ENCODE results near the gene KHDRBS1. TPM values are rescaled to one million over a fixed set of nuclear protein-coding genes. Genes with fewer than 3 reads are reported as not detected.
A peak's percentile ranks its signal among the peaks of the same experiment; 100 is the strongest.

Gene KHDRBS1, protein sequence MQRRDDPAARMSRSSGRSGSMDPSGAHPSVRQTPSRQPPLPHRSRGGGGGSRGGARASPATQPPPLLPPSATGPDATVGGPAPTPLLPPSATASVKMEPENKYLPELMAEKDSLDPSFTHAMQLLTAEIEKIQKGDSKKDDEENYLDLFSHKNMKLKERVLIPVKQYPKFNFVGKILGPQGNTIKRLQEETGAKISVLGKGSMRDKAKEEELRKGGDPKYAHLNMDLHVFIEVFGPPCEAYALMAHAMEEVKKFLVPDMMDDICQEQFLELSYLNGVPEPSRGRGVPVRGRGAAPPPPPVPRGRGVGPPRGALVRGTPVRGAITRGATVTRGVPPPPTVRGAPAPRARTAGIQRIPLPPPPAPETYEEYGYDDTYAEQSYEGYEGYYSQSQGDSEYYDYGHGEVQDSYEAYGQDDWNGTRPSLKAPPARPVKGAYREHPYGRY
- total RNA-seq (10 to 100 TPM; 83.9 to 84.7 TPM), polyA plus RNA-seq (ENCODE audit: insufficient read length in 2 of 2) (100 to 1,000 TPM; 153 to 188 TPM)
- long read RNA-seq, donor 1, transcript KHDRBS1-202 (9 exons, 2,757 nt), result major isoform, 46 of 73 reads
- long read RNA-seq, donor 1, partial matches to known transcripts, result 22 of 73 reads
- long read RNA-seq, donor 1, other reads (novel, unspliced or antisense), result 0 of 73 reads
- long read RNA-seq, donor 2, transcript KHDRBS1-202 (9 exons, 2,757 nt), result major isoform, 28 of 29 reads
- long read RNA-seq, donor 2, partial matches to known transcripts, result 0 of 29 reads
- long read RNA-seq, donor 2, other reads (novel, unspliced or antisense), result 0 of 29 reads
- long read RNA-seq, donor 3, transcript KHDRBS1-202 (9 exons, 2,757 nt), result major isoform, 48 of 56 reads
- long read RNA-seq, donor 3, partial matches to known transcripts, result 6 of 56 reads
- long read RNA-seq, donor 3, other reads (novel, unspliced or antisense), result 0 of 56 reads
- long read RNA-seq, donor 4, transcript KHDRBS1-203 (11 exons, 1,989 nt), result minor isoform, 6 of 73 reads
- long read RNA-seq, donor 4, transcript KHDRBS1-202 (9 exons, 2,757 nt), result major isoform, 58 of 73 reads
- long read RNA-seq, donor 4, partial matches to known transcripts, result 7 of 73 reads
- long read RNA-seq, donor 4, other reads (novel, unspliced or antisense), result 0 of 73 reads

DNA sequence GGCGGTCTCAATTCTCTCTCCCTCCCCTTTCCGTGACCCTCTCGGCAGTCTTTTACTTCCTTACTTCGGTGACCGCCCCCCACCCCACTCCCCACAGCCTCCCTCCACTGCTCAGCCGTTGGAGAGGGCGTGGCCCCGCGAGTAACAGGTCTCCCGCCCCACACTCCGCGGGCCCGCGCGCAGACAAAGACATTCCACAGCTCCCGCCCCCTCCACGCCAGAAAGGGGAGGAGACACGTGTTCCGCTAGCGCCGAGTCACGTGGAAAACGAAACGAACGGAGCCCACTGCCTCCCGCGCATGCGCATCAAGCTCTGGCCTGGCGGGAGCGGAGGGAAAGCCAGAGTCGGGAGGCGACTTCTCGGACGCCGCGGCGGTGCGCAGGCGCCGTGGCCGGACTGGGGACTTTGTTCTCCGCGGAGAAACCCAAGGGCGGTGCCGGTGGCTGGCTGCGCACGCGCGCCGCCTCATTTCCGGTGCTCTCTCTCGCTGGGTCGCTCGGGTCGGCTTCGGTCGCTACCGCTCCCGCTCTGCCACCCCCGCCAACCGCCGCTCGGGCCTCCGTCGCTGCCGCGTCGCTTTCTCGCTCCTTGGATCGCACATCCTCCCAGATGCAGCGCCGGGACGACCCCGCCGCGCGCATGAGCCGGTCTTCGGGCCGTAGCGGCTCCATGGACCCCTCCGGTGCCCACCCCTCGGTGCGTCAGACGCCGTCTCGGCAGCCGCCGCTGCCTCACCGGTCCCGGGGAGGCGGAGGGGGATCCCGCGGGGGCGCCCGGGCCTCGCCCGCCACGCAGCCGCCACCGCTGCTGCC lies at the start of gene KHDRBS1:
TSS of gene KHDRBS1 (plus strand) at position 483 of the 813 bp plus-strand sequence. CDS start at position 611, 128 bp downstream.
- Histone ChIP-seq H3K4me1 (ENCODE audit: control insufficient read depth, insufficient read depth, low read length) (peaks cover 7% of the 10 kb centered on the region), H3K27ac (ENCODE audit: low read depth, low read length) (peak within 1 kb of the TSS; percentile 97), H3K27me3 (ENCODE audit: control insufficient read depth, insufficient read depth, low read length) (no peaks in the 10 kb centered on the region), H3K36me3 (ENCODE audit: control insufficient read depth, insufficient read depth, low read length) (peaks cover 5% of the 10 kb centered on the region), H3K4me3 (ENCODE audit: low read depth, low read length) (peak within 1 kb of the TSS; percentile 86), H3K9me3 (ENCODE audit: control insufficient read depth, insufficient read depth, low read length) (no peaks in the 10 kb centered on the region)
- DNase-seq (ENCODE audit: low read depth in 4 of 6, low spot score in 6 of 6), result peak; percentile 96 to 100 (median 99)
- 0% methylated on average over 101 of the region's 101 CpGs for WGBS (ENCODE audit: insufficient coverage)

DNA sequence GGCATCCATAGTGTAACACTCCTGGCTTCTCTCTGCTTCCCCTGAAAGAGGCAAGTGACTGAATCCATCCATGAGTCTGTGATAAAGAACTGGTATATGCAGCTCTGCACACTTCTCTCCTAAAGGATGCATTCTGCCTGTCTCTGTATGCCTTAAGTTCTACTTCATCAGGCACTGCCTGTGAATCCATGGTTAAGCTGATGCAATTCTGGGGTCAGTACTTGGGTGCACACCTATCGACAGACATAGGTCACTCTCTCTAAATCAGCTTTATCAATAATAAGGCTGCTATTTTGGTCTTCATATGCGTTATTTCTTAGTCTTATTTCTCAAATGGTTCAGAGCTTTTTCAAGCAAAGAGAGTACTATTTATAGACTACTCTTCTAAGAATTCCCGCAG lies 42.8 kb upstream of the KHDRBS1 start:
- Histone ChIP-seq H3K27me3 (ENCODE audit: control insufficient read depth, insufficient read depth, low read length) (no peaks in the 10 kb centered on the region), H3K36me3 (ENCODE audit: control insufficient read depth, insufficient read depth, low read length) (no peaks in the 10 kb centered on the region), H3K27ac (ENCODE audit: low read depth, low read length) (no peak overlapping the region), H3K9me3 (ENCODE audit: control insufficient read depth, insufficient read depth, low read length) (no peaks in the 10 kb centered on the region), H3K4me3 (ENCODE audit: low read depth, low read length) (no peak overlapping the region), H3K4me1 (ENCODE audit: control insufficient read depth, insufficient read depth, low read length) (no peaks in the 10 kb centered on the region)
- WGBS (ENCODE audit: insufficient coverage), result no CpG with 5 or more reads among the region's 3 CpGs
- no peak for DNase-seq (ENCODE audit: low read depth in 4 of 6, low spot score in 6 of 6)

DNA sequence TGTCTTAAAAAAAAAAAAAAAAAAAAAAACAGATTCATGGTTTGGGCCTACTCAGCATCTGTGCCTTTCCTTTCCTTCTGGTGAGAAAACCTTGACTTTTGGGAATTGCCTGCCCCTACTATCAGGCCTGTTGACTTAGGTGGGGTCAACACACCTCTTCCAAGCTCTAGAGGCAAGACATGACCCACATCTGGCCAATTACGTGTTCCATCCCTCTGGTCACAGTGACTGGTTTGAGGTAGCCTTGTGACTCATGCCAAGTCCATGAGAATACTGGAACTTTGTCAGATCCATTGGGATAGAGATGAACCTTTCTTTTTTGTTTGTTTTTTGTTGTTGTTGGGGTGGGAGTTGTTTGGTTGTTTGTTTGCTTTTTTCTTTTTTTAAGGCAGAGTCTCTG lies 37.3 kb upstream of the KHDRBS1 start:
- Histone ChIP-seq H3K27ac (ENCODE audit: low read depth, low read length) (no peak overlapping the region), H3K4me3 (ENCODE audit: low read depth, low read length) (no peak overlapping the region), H3K27me3 (ENCODE audit: control insufficient read depth, insufficient read depth, low read length) (no peaks in the 10 kb centered on the region), H3K36me3 (ENCODE audit: control insufficient read depth, insufficient read depth, low read length) (no peaks in the 10 kb centered on the region), H3K9me3 (ENCODE audit: control insufficient read depth, insufficient read depth, low read length) (no peaks in the 10 kb centered on the region), H3K4me1 (ENCODE audit: control insufficient read depth, insufficient read depth, low read length) (peaks cover 7% of the 10 kb centered on the region)
- 100% methylated on average over 1 of the region's 1 CpG for WGBS (ENCODE audit: insufficient coverage)
- no peak for DNase-seq (ENCODE audit: low read depth in 4 of 6, low spot score in 6 of 6)

DNA sequence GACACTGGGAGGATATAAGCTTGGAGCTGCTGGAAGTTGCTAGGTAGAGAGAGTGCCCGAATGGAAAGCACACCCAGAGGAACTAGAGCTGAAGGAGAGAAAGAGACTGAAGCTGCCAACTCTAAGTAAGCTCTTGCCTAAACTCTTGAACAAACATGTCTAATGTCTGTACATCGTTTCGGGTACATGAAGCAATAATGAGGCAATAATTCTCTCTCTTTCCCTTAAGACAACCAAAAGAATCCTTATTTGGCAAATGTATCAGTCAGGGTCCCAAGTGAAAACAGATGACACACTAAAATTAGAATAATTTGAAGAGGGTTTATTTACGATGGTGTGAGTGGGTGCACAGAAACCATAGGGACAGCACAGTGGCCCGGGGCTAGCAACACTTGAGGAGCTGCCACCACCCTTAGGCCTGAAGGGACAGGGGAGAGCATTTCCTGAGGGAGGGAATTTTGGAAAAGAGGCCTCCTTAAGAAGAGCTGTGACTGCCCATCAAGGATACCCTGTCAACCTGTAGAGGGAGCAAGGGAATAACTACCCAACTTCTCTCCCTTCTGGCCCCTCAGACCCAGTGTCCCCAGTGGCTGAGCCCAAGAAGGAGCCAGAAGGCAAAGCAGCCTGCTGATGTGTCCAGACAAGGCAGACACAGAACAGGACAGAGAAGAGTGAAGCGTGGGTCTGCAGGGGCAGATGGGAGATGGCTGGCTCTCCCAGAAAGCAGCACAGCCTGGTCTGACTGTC lies 36.1 kb upstream of the KHDRBS1 start:
- peaks cover 7% of the 10 kb centered on the region for H3K4me1 ChIP-seq (ENCODE audit: control insufficient read depth, insufficient read depth, low read length)
- DNase-seq (ENCODE audit: low read depth in 4 of 6, low spot score in 6 of 6), result peak in 1 of 6 donors; percentile 4
- no peaks in the 10 kb centered on the region for H3K9me3 ChIP-seq (ENCODE audit: control insufficient read depth, insufficient read depth, low read length)
- WGBS (ENCODE audit: insufficient coverage), result 43% methylated on average over 3 of the region's 6 CpGs
- no peak overlapping the region for H3K4me3 ChIP-seq (ENCODE audit: low read depth, low read length)
- H3K27ac ChIP-seq (ENCODE audit: low read depth, low read length), result no peak overlapping the region
- H3K36me3 ChIP-seq (ENCODE audit: control insufficient read depth, insufficient read depth, low read length), result no peaks in the 10 kb centered on the region
- H3K27me3 ChIP-seq (ENCODE audit: control insufficient read depth, insufficient read depth, low read length), result no peaks in the 10 kb centered on the region

DNA sequence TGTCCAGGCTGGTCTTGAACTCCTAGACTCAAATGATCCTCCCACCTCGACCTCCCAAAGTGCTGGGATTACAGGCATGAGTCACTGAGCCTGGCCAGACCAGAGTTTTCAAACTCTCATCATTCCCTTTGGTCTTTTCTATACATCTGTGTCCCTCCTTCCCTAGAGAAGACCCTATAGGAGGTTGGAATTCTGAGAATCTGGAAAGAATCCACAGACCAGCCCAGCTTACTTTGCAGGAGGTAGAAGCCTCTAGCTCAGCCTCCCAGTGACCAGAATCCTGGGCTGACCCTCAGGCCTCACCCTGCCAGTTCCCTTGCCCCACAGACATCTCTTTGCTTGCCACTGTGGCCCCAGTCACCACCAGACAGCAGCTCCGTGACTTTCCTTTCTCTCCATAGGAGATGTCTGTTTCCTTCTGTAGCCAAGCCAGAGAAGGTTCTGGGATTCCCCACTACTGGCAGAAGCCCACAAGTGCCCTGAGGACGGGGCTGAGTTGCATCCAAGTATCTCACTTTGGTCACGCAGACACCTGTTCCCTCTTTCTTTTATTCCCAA lies 34.7 kb upstream of the KHDRBS1 start:
- Histone ChIP-seq H3K27ac (ENCODE audit: low read depth, low read length) (no peak overlapping the region), H3K4me3 (ENCODE audit: low read depth, low read length) (no peak overlapping the region), H3K36me3 (ENCODE audit: control insufficient read depth, insufficient read depth, low read length) (no peaks in the 10 kb centered on the region), H3K9me3 (ENCODE audit: control insufficient read depth, insufficient read depth, low read length) (no peaks in the 10 kb centered on the region), H3K4me1 (ENCODE audit: control insufficient read depth, insufficient read depth, low read length) (peaks cover 7% of the 10 kb centered on the region), H3K27me3 (ENCODE audit: control insufficient read depth, insufficient read depth, low read length) (no peaks in the 10 kb centered on the region)
- no peak for DNase-seq (ENCODE audit: low read depth in 4 of 6, low spot score in 6 of 6)
- WGBS (ENCODE audit: insufficient coverage), result 90% methylated on average over 4 of the region's 4 CpGs

DNA sequence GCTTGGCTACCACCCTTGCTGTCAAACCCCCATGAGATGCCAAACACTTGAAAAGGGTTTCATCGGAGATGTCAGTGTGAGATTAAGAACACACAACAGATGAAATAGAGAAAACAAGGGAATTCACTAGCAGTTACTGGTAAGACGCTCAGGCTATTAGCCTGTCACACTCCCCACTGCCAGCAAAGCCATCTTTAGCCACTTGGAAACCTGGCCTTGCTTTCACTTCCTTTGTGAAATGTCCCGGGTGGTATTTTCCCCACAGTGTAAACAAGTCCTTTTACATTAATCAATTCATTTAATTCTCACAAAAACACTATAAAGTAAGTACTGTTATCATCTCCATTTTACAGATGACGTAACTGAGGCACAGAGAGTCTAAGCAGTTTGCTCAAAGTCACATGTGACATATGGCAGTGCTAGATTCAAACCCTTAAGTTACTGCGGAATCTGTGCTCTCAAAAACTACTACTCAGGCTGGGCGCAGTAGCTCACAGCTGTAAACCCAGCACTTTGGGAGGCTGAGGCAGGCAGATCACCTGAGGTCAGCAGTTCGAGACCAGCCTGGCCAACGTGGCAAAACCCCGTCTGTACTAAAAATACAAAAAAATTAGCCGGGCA lies 32.7 kb upstream of the KHDRBS1 start:
- Histone ChIP-seq H3K9me3 (ENCODE audit: control insufficient read depth, insufficient read depth, low read length) (no peaks in the 10 kb centered on the region), H3K36me3 (ENCODE audit: control insufficient read depth, insufficient read depth, low read length) (no peaks in the 10 kb centered on the region)
- 80% methylated on average over 8 of the region's 10 CpGs for WGBS (ENCODE audit: insufficient coverage)

DNA sequence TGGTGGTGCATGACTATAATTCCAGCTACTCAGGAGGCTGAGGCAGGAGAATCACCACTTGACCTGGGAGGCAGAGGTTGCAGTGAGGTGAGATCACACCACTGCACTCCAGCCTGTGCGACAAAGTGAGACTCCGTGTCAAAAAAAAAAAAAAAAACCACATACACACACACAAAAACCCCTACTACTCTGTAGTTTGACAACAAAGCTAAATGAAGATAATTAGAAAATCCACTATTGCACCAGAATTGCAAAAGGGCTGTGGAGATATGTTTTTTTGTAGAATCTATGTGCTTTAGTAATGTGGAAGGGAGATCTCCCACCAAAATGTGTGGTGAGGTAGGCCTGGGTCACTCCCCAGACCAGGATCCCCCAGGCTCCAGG lies 32.2 kb upstream of the KHDRBS1 start:
- Histone ChIP-seq H3K36me3 (ENCODE audit: control insufficient read depth, insufficient read depth, low read length) (no peaks in the 10 kb centered on the region), H3K27ac (ENCODE audit: low read depth, low read length) (no peak overlapping the region), H3K4me1 (ENCODE audit: control insufficient read depth, insufficient read depth, low read length) (peaks cover 7% of the 10 kb centered on the region), H3K4me3 (ENCODE audit: low read depth, low read length) (no peak overlapping the region), H3K27me3 (ENCODE audit: control insufficient read depth, insufficient read depth, low read length) (no peaks in the 10 kb centered on the region), H3K9me3 (ENCODE audit: control insufficient read depth, insufficient read depth, low read length) (no peaks in the 10 kb centered on the region)
- WGBS (ENCODE audit: insufficient coverage), result no CpG with 5 or more reads among the region's 2 CpGs
- DNase-seq (ENCODE audit: low read depth in 4 of 6, low spot score in 6 of 6), result no peak

More for the DNA sequence above, 32.7 kb upstream of the KHDRBS1 start:
- H3K27me3 ChIP-seq (ENCODE audit: control insufficient read depth, insufficient read depth, low read length), result no peaks in the 10 kb centered on the region
- no peak overlapping the region for H3K27ac ChIP-seq (ENCODE audit: low read depth, low read length)
- no peak overlapping the region for H3K4me3 ChIP-seq (ENCODE audit: low read depth, low read length)
- DNase-seq (ENCODE audit: low read depth in 4 of 6, low spot score in 6 of 6), result no peak
- H3K4me1 ChIP-seq (ENCODE audit: control insufficient read depth, insufficient read depth, low read length), result peaks cover 7% of the 10 kb centered on the region

DNA sequence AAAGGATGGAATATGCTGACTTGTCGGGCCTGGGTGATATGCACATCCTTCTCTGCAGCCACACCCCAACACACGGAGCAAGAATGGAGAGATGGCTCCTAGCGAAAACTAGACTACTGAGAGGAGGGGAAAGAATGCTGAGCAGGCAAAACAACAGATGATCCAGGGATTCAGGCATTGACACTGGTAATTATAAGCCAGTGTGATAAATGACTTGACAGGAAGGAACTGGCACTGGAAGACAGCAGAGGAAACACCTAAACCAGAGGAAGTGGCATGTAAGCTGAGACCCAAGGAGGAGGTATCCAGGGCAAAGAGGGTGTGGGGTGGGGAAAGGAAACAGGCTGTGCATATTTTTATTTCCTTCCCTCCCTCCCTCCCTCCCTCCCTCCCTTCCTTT lies 31.7 kb upstream of the KHDRBS1 start:
- H3K27ac ChIP-seq (ENCODE audit: low read depth, low read length), result no peak overlapping the region
- WGBS (ENCODE audit: insufficient coverage), result 20% methylated on average over 1 of the region's 3 CpGs
- DNase-seq (ENCODE audit: low read depth in 4 of 6, low spot score in 6 of 6), result peak in 1 of 6 donors; percentile 57

More for the DNA sequence above, 31.7 kb upstream of the KHDRBS1 start:
- H3K36me3 ChIP-seq (ENCODE audit: control insufficient read depth, insufficient read depth, low read length), result no peaks in the 10 kb centered on the region
- no peaks in the 10 kb centered on the region for H3K9me3 ChIP-seq (ENCODE audit: control insufficient read depth, insufficient read depth, low read length)
- H3K4me1 ChIP-seq (ENCODE audit: control insufficient read depth, insufficient read depth, low read length), result peaks cover 11% of the 10 kb centered on the region
- H3K27me3 ChIP-seq (ENCODE audit: control insufficient read depth, insufficient read depth, low read length), result no peaks in the 10 kb centered on the region
- no peak overlapping the region for H3K4me3 ChIP-seq (ENCODE audit: low read depth, low read length)
